Skeletal muscle cell (primary cell): ENCODE results near the gene UBA1.
"Not testable (repeated sequence)": the region's sequence is repeated elsewhere in the genome, so short reads cannot be mapped to it uniquely, and the experiment has no call there.

Source experiments
- DNase-seq: peaks from one replicate; pipeline ENCODE4 v3.0.0-alpha.2; 2010; ENCODE audit warnings: low read depth
- H3K4me3 ChIP-seq: 2 replicates; pipeline ENCODE4 v1.5.1; 2011; ENCODE audit warnings: low read depth, mild to moderate bottlenecking, control low read depth, low read length, moderate library complexity

The UBA1 gene

GRCh38 chrX:47241201-47242011, 47.8 kb downstream of the UBA1 start:
- no peak for DNase-seq
- H3K4me3 ChIP-seq, result no peak overlapping the region

GRCh38 chrX:47242321-47242720, 48.7 kb downstream of the UBA1 start:
- no peak for DNase-seq
- H3K4me3 ChIP-seq, result no peak overlapping the region

DNA sequence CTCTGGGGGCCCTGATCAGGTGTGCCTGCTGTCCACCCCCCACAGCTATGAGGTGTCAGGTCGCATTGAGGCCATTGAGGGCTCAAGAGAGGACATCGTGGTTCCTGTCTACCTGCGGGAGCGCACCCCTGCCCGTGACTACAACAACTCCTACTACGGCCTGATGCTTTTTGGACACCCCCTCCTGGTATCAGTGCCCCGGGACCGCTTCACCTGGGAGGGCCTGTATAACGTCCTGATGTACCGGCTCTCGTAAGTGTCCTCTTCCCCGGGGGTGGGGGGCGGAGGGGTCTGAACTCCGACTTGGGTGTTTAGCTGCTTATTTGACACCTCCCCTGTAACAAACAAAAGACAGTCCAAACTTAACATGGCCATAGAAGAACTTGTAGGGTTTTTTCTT, 49.7 kb downstream of the UBA1 start:
- H3K4me3 ChIP-seq, result no peak overlapping the region
- DNase-seq, result no peak

DNA sequence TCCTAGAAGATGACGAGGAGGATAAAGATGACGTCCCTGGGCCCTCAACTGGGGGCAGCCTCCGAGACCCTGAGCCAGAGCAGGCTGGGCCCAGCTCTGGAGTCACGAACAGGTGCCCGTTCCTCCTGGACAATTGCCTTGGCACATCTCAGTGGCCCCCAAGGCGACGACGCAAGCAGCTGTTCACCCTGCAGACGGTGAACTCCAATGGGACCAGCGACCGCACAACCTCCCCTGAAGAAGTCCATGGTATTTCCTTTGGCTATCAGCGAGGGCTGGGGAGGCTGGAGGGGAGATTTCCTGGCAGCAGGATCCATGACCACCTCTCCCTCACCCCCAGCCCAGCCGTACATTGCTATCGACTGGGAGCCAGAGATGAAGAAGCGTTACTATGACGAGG, 51.0 kb downstream of the UBA1 start:
- no peak overlapping the region for H3K4me3 ChIP-seq
- no peak for DNase-seq

GRCh38 chrX:47245156-47245555, 51.5 kb downstream of the UBA1 start:
- no peak overlapping the region for H3K4me3 ChIP-seq
- DNase-seq, result no peak

- peak; percentile 58 for DNase-seq
- no peak overlapping the region for H3K4me3 ChIP-seq
These were observed 53.8 kb downstream of the UBA1 start for GRCh38 chrX:47247206-47247998.

DNA sequence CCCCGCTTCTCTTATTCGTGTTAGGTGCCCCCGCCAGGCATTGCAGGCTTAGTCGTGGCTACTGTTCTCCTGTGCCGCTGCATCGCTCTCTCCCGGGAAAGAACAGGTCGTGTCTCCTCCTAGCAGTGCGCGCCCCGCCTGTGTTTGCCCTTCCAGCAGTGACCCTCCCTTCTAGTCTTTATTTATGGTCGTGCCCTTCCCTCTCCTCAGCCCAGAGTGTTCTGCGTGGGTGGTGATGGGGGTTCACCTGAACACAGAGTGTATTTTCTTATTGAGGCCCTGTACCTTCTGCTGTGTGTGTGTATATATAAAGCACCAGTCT, 54.3 kb downstream of the UBA1 start:
- no peak overlapping the region for H3K4me3 ChIP-seq
- no peak for DNase-seq

DNA sequence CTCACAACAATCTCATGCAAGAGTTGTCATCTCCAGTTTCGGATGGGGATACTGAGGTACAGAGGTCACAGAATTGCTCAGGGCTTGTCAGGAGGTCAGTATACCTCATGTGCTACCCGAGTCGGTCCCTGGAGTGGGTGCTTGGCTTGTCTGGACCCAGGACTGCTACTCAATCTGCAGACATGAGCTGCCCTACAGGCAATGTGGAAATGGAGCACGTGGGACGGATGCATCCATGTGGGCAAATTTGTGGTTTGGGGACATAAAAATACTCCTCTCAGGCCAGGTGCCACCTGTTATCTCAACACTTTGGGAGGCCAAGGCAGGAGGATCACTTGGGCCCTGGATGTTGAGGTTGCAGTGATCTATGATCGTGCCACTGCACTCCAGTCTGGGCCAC, 54.9 kb downstream of the UBA1 start:
- H3K4me3 ChIP-seq, result no peak overlapping the region
- DNase-seq, result no peak

DNA sequence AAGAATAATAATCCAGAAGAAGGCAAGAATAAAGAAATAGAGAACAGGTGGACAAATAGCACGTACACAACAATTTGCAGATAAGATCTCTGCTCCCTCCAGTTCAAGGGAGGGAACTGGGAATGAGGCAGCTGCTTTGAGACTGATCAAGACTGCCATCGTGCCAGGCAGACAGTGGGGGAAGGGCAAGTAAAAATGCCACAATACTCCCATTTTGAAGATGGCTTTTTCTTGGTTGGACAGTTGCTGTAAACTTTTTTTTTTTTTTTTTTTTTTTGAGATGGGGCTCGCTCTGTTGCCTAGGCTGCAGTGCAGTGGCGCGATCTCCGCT, 56.4 kb downstream of the UBA1 start:
- no peak for DNase-seq
- H3K4me3 ChIP-seq, result no peak overlapping the region

GRCh38 chrX:47257620-47258019, 64.0 kb downstream of the UBA1 start:
- not testable (repeated sequence) for DNase-seq, H3K4me3 ChIP-seq
